Fibroblast of pulmonary artery (primary cell): ENCODE measurements around the gene LIN7C.
A peak's percentile ranks its signal among the peaks of the same experiment; 100 is the strongest.

Experiments used
- DNase-seq: peaks from one replicate; pipeline ENCODE4 v3.0.0-alpha.2; 2010; ENCODE audit warnings: low read depth
- H3K4me3 ChIP-seq: replicated peaks from 2 replicates; pipeline ENCODE4 v1.5.1; 2011; ENCODE audit warnings: low read depth, mild to moderate bottlenecking, control low read depth, low read length, moderate library complexity
- TF ChIP-seq, protein P1 (sequence below): IDR thresholded peaks from 2 replicates; pipeline ENCODE4 v1.5.1; 2011; ENCODE audit warnings: mild to moderate bottlenecking, control low read depth, low read length, inconsistent platforms; ENCODE audit errors: missing control alignments

LIN7C gene

DNA sequence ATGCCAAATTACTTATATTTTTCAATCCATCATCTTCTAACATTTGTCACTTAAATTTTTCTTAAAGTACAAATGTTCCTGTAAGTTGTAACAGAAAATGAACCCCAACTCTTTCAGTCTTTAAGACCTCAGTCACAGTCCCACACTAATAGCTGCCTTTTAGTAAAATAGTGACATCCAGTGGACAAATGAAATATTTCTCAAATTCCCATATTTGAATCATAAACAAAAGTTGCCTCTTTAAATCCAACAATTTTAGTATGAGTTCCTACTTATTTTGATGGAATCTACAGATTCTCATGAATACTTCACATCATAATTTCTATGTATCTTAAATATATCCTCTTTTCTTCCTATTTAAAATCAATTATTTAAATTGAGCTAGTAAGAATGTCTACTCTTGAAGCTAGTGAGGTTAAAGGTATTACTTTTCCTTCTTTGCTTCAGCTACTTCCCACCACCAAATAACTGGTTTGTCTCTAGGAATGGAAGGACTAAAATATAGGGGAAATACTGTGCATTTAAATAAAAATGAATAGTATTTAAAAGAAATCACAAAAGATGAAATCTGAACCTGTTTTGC lies 9.2 kb downstream of the LIN7C start:
- TF ChIP-seq, protein P1, sequence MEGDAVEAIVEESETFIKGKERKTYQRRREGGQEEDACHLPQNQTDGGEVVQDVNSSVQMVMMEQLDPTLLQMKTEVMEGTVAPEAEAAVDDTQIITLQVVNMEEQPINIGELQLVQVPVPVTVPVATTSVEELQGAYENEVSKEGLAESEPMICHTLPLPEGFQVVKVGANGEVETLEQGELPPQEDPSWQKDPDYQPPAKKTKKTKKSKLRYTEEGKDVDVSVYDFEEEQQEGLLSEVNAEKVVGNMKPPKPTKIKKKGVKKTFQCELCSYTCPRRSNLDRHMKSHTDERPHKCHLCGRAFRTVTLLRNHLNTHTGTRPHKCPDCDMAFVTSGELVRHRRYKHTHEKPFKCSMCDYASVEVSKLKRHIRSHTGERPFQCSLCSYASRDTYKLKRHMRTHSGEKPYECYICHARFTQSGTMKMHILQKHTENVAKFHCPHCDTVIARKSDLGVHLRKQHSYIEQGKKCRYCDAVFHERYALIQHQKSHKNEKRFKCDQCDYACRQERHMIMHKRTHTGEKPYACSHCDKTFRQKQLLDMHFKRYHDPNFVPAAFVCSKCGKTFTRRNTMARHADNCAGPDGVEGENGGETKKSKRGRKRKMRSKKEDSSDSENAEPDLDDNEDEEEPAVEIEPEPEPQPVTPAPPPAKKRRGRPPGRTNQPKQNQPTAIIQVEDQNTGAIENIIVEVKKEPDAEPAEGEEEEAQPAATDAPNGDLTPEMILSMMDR: peak; percentile 53
- peak; percentile 52 for DNase-seq
- no peak overlapping the region for H3K4me3 ChIP-seq

- H3K4me3 ChIP-seq: no peak overlapping the region
- peak; percentile 15 for DNase-seq
- TF ChIP-seq, protein P1: no peak
Measured at GRCh38 chr11:27496461-27496860, 10.1 kb downstream of the LIN7C start.

DNA sequence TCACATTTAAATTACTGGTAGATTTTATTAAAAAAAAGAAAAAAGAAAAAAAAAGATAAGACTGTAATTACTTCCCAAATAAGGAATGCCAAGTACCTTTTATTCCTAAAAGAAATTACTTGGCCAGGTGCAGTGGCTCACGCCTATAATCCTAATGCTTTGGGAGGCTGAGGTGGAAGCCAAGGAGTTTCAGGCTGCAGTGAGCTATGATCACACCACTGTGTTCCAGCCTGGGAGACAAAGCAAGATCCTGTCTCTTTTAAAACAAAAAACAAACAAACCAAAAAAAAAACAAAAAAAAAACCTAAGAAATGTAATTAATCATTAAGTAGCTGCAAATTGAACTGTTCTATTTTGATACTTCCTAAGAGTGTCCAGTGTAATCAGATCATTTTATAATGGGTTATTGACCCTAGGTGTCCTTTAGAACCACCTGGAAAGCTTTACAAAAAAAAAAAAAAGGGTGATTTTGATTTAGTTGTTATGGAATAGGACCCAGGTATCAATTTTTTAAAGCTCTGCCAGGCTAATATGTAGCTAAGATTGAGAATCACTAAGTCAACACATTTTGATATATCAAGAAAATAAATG lies 10.8 kb downstream of the LIN7C start:
- DNase-seq: no peak
- TF ChIP-seq, protein P1: no peak
- H3K4me3 ChIP-seq: no peak overlapping the region

- TF ChIP-seq, protein P1: no peak
- DNase-seq: no peak
- no peak overlapping the region for H3K4me3 ChIP-seq
Measured at GRCh38 chr11:27489092-27489491, 17.5 kb downstream of the LIN7C start.

GRCh38 chr11:27487706-27488105 lies 18.9 kb downstream of the LIN7C start:
- H3K4me3 ChIP-seq: no peak overlapping the region
- TF ChIP-seq, protein P1: no peak
- no peak for DNase-seq

DNA sequence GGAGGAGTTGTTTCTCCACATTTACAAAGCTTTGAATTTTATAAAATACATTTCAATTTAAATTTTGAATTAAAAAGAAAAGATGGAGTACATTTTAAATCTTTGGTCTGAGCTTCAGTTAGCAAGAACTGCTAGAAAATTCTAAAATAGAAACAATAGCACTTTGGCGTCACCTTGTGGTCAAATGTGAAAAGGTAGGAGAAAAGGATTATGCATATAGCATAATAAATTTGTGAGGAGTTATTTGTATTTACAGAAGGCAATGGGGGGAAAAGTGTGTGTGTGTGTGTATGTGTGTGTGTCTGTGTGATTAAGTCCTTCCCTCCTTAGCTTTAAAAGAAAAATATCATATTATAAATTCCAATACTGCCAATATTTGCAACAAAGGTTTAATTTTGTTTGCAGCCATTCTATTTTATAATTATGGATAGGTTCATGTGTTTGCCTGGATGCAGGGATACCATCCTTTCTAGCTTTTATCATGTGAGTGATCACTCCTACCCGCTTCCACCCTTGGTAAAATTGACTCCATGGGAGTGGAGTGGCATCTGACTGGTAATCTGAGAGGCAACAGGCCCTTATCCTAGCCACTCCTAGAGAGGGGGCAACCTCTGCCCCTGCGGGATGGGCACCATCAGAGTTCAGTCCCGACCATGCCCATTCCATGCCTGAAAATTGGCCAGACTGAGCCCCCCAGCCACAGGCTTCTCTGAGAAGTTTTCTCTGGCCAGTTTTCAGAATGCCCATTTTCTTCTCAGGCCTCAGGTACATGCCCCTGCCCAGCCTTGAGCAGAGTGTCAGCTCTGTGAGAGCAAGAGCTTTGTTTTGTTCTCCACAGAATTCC lies 20.4 kb downstream of the LIN7C start:
- peak; percentile 81 for DNase-seq
- TF ChIP-seq, protein P1: peak; percentile 91
- no peak overlapping the region for H3K4me3 ChIP-seq
